Left cardiac atrium (tissue), 4 donors: ENCODE measurements around the gene NEMP2. TPM values are rescaled to one million over a fixed set of nuclear protein-coding genes. Genes with fewer than 3 reads are reported as not detected.
"Not testable (repeated sequence)": the region's sequence is repeated elsewhere in the genome, so short reads cannot be mapped to it uniquely, and the experiment has no call there.

Experiments used
- ATAC-seq, 2 donors: fragments of 200-7000 bp; cut with Tn5 transposase; one replicate each; pipeline ENCODE4 v1.9.1; 2020; ENCODE audit warnings: mild to moderate bottlenecking in 2 of 2, moderate library complexity in 2 of 2
- DNase-seq: peaks from one replicate; pipeline ENCODE4 v3.0.0-alpha.2; 2020
- intact Hi-C, 2 donors: fragments of 100-400 bp; cut with DNase I; formaldehyde crosslinking; loops; one replicate each; pipeline versions ENCODE4 v1.14.1 to v1.15.1; 2022 to 2023
- total RNA-seq, 2 donors: library from RNA; stranded (reverse); fragmentation: NEBNext Ultra II Directional; extraction: Animal tissue kit (Norgen Biotek cat#: 25700); gene quantifications; one replicate each; pipeline ENCODE4 v1.2.1, GENCODE V29; 2021
- donor health status: DM: no; HTN: yes; CAD: no.
- donor health status: DM: no; HTN: yes; CAD: no; lungs with severe emphysema.
- donor health status: DM: yes; HTN: yes; CAD: no.
- donor health status: Dilated cardiomyopathy.

Gene NEMP2
- total RNA-seq, 2 donors from 2014 or later: 4.5 to 5.0 TPM

- intact Hi-C loops: loop anchor here (10.0 kb wide), 2 partner anchors 94 to 114 kb away; partner anchors contain the start of gene NAB1 (in 1 of the 2)
- DNase-seq (no peak), ATAC-seq (no peak)
Measured at GRCh38 chr2:190530248-190530900, 4.1 kb downstream of the NEMP2 start.

DNA sequence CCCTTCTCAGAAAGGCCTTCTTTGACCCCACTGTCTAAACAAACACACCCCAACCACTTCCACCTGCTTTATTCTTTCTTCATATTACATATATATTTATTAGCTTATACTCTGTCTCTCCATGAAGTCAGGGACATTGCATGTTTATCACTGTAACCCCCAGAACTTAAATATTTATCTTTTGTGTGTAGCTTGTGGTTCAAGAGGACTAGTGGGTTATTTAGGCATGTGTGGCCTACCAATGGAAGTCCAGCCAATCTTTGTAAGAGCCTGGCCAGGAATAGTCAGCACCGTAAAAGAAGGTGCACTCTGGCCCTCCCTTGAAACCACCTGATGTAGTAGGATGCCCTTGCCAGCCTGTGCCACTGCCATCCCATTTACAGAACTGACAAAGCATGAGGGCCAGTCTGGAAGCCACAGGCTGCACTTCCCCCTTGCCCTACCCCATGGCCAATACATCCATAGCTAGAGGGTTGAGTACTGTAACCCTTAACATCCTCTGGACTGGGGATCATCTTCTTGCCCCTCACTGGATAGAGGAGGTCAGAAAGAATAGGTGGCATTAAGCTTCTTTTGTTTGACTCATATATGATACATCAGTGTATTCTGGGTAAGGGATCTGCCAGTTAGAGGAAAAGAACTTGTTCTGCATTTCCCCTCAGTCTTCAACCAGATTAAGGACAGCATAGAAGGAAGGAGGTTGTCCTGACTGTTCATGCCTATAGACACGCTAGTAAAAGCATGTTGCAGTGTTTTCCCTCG is 4.9 kb downstream of the NEMP2 start:
- ATAC-seq: no peak
- no peak for DNase-seq
- intact Hi-C loops: loop anchor here (10.0 kb wide), 3 partner anchors 95 to 275 kb away; partner anchors contain the start of gene NAB1 (in 1 of the 2)

GRCh38 chr2:190528521-190529001 is 6.0 kb downstream of the NEMP2 start:
- peak in 1 of 2 donors; percentile 16 for ATAC-seq
- intact Hi-C loops: loop anchor here in 1 of 2 donors (10.0 kb wide), 1 partner anchor 276 kb away; no protein-coding TSS in a partner anchor
- no peak for DNase-seq

DNA sequence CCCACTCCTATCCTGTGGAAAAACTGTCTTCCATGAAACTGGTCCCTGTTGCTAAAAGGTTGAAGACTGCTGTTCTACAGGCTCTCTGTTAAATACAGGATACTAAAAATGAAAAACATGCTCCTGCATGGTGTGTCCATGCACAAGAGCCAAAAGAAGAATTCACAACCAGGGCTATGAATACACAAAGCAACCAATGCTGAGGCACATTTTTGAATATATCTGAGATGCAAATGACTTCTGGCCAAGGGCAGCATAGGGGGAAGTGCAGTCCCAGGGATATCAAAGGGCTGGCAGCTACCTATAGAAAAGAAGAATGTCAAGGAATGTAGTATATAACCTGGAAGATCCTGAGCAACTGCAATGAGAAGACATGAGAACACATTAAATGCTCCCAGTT is 6.6 kb downstream of the NEMP2 start:
- ATAC-seq (no peak), DNase-seq (no peak)
- intact Hi-C loops: loop anchor here in 1 of 2 donors (10.0 kb wide), 1 partner anchor 277 kb away; no protein-coding TSS in a partner anchor

GRCh38 chr2:190527214-190527613 is 7.3 kb downstream of the NEMP2 start:
- ATAC-seq: no peak
- intact Hi-C loops: loop anchor here in 1 of 2 donors (10.0 kb wide), 1 partner anchor 278 kb away; no protein-coding TSS in a partner anchor
- no peak for DNase-seq

- intact Hi-C loops: loop anchor here in 1 of 2 donors (10.0 kb wide), 1 partner anchor 279 kb away; no protein-coding TSS in a partner anchor
- ATAC-seq: no peak
- no peak for DNase-seq
Measured at GRCh38 chr2:190526105-190526750, 8.3 kb downstream of the NEMP2 start.

DNA sequence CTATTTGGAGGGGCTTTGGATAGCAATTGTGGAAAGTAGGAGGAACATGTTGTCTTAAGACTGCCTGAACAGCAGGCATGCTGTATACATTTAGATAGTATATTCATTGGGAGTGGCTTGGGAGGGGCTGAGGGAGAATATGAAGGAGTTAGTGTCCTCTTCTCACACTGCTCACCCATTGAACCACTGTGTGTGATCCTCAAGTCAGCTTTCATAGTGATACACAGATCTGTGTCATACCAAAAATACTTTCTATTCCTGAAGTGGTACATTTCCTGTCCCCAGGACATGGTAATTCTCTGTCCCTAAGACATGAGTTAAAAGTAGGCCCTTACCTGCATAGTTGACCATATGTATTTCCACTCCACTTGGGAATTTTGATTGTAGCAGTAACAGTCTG is 9.6 kb downstream of the NEMP2 start:
- intact Hi-C loops: loop anchor here in 1 of 2 donors (10.0 kb wide), 1 partner anchor 280 kb away; no protein-coding TSS in a partner anchor

DNA sequence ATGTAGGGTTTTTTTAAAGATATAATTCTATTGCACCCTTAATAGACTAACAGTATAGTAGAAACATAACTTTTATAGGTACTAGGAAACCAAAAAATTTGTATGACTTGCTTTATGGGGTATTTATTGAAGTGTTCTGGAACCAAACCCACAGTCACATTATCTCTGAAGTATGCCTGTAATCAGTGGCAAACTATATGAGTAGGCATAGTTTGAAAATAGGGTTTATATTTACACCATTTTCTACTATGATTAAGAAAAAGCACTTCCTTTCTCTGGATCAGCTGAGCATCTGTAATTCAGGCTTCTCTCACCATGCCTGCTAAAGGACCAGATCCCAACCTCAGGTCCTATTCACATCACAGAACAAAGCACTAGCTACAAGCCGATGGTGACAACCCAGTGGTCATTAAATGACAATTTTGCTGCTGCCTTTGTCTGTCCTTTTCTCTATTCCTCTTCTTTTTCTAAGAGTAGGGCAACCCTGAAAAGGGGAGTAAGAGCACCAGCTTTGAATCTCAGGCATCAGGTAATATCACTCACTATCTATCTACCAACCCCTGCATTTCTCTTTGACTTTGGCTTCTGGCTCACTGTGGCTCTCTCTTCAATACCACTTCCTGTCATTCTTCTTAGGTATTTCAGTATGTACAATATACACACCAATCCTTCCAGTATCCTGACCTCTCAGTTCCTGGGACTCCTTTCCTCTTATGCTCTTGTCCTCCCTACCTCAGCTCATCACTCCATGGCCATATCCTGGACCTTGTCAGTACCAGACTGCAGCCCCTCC is 14.4 kb downstream of the NEMP2 start:
- intact Hi-C loops: loop anchor here in 1 of 2 donors (10.0 kb wide), 2 partner anchors 285 to 435 kb away; no protein-coding TSS in a partner anchor
- DNase-seq (no peak), ATAC-seq (no peak)

More for the DNA sequence above, 9.6 kb downstream of the NEMP2 start:
- no peak for ATAC-seq
- no peak for DNase-seq

DNA sequence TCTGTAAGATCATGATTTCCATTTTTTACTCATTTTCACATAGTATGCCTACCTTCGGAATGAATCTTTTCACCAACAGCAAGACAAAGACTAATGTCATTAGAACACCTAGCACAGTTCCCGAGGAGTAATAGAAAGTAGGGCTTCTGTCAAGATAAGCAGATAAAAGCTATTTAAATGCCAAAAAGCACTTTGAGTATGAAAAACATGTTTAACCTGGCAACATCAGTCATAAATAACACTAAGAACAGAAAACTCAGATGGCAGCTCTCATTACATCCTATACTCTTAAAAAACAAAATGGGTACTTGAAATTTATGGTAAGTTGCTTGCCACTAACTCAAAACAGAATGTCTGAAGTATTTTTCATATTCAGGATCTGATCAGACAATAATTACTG is 17.1 kb downstream of the NEMP2 start:
- intact Hi-C loops: loop anchor here in 1 of 2 donors (10.0 kb wide), 1 partner anchor 433 kb away; no protein-coding TSS in a partner anchor
- ATAC-seq: no peak
- no peak for DNase-seq

GRCh38 chr2:190515687-190516086 is 18.8 kb downstream of the NEMP2 start:
- ATAC-seq: no peak
- intact Hi-C loops: loop anchor here in 1 of 2 donors (10.0 kb wide), 1 partner anchor 431 kb away; no protein-coding TSS in a partner anchor
- no peak for DNase-seq

- intact Hi-C loops: loop anchor here in 1 of 2 donors (10.0 kb wide), 1 partner anchor 430 kb away; no protein-coding TSS in a partner anchor
- no peak for DNase-seq
- no peak for ATAC-seq
Measured at GRCh38 chr2:190514676-190515075, 19.8 kb downstream of the NEMP2 start.

- DNase-seq (no peak), ATAC-seq (no peak)
- intact Hi-C loops: loop anchor here in 1 of 2 donors (10.0 kb wide), 1 partner anchor 429 kb away; no protein-coding TSS in a partner anchor
Measured at GRCh38 chr2:190513877-190514276, 20.6 kb downstream of the NEMP2 start.

DNA sequence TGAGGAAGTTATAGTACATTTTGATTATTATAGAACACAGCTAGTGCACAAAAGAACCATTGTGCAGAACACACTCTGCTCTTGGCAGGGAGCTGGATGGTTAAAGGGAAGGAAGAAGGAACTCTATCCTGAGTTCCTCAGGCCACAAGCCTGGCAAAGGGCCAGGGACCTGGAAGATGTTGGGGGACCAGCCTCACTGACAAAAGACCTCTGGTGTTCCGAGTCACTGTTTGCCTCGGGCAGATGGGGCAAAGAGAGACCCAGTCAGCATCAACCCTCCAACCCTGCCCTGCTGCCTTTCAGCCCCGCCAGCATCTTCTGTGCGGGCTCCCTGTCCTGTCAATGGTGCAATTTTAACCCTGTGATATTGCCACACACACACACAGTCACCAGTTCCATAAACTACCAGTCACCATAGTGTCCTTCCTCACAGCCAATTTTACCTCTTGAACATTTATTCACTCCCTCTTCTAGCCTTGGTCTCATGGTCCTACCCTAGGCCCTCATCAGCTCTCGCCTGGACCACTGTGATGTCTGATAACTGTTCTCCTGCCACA is 21.9 kb downstream of the NEMP2 start:
- ATAC-seq (no peak), DNase-seq (no peak)
- intact Hi-C loops: loop anchor here in 1 of 2 donors (10.0 kb wide), 1 partner anchor 428 kb away; no protein-coding TSS in a partner anchor

- ATAC-seq (peak; percentile 37 to 53), DNase-seq (no peak)
- intact Hi-C loops: loop anchor here in 1 of 2 donors (2.0 to 10.0 kb wide), 2 partner anchors 128 to 426 kb away; no protein-coding TSS in a partner anchor
Measured at GRCh38 chr2:190511104-190511503, 23.4 kb downstream of the NEMP2 start.

- intact Hi-C loops: loop anchor here in 1 of 2 donors (2.0 to 10.0 kb wide), 2 partner anchors 127 to 425 kb away; no protein-coding TSS in a partner anchor
- not testable (repeated sequence) for ATAC-seq, DNase-seq
Measured at GRCh38 chr2:190509895-190510294, 24.6 kb downstream of the NEMP2 start.

DNA sequence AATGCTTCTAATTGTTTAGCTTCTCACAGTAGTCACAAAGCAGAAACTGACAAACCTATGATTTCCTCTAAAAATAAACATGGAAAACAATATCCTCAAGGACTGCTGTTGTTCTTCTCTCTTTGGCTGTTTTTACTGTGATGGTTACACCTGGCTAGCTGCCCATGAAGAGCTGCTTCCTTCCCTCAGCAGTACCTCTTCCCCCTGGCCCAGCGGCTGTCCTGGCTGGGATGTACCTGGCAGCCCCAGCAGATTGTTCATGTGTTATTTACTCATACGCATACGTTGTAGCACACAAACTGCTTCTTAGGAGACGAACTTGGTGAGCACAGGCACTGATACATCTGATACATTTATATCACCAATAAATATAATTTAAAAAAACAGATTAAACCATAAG is 27.4 kb downstream of the NEMP2 start:
- ATAC-seq: no peak
- intact Hi-C loops: no loop called here
- DNase-seq: no peak

DNA sequence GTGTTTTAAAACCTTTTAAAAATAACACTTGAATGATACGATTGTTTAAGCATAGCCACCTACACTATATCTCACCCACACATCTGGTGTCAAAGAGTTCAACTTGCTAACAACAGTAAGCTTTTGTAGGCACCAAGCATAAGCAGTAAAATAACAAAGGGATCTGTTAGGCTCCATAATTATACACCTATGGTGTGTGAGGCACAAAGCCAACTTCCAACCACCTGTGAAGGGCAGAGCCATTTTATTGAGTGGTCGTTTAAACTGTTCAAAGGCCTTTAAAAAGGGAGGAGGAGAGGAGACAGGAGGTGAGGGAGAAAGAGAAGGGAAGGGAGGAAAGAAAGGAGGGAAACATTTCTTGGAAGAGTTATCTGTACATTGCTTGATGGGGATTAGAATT is 27.9 kb downstream of the NEMP2 start:
- intact Hi-C loops: no loop called here
- no peak for ATAC-seq
- no peak for DNase-seq

GRCh38 chr2:190505696-190506095 is 28.8 kb downstream of the NEMP2 start:
- intact Hi-C loops: no loop called here
- ATAC-seq: no peak

More at GRCh38 chr2:190505696-190506095, 28.8 kb downstream of the NEMP2 start:
- DNase-seq: no peak
